Neural cell (in vitro differentiated cells): ENCODE measurements around the gene ZNF521.

ENCODE experiments used
- CTCF ChIP-seq: fragments of 450-650 bp; IDR thresholded peaks from 2 replicates; pipeline ENCODE4 v1.5.1; 2014; ENCODE audit warnings: antibody characterized with exemption, mild to moderate bottlenecking, moderate library complexity; ENCODE audit not compliant: poor library complexity, severe bottlenecking
- EP300 ChIP-seq: fragments of 450-650 bp; conservative IDR thresholded peaks from 2 replicates; pipeline ENCODE4 v1.6.1; 2014; ENCODE audit warnings: antibody characterized with exemption, mild to moderate bottlenecking, moderate library complexity; ENCODE audit not compliant: poor library complexity, severe bottlenecking
- EZH2 ChIP-seq: fragments of 200-600, 300-800 bp; shearing (Covaris generic), sonication (generic); IDR thresholded peaks from 2 replicates; pipeline ENCODE4 v1.6.1; 2014; ENCODE audit warnings: antibody characterized with exemption, low read length, borderline replicate concordance, mild to moderate bottlenecking; ENCODE audit not compliant: insufficient read depth, poor library complexity, severe bottlenecking
- MXI1 ChIP-seq: fragments of 450-650 bp; conservative IDR thresholded peaks from 2 replicates; pipeline ENCODE4 v1.6.1; 2014; ENCODE audit warnings: antibody characterized with exemption, mild to moderate bottlenecking; ENCODE audit not compliant: poor library complexity, severe bottlenecking
- POLR2AphosphoS5 ChIP-seq: IDR thresholded peaks from 2 replicates; pipeline ENCODE4 v1.6.1; 2012
- RAD21 ChIP-seq: fragments of 450-650 bp; conservative IDR thresholded peaks from 2 replicates; pipeline ENCODE4 v1.6.1; 2014; ENCODE audit warnings: antibody characterized with exemption, mild to moderate bottlenecking, moderate library complexity
- REST ChIP-seq: IDR thresholded peaks from 2 replicates; pipeline ENCODE4 v1.6.1; 2012; ENCODE audit warnings: borderline replicate concordance
- SMC3 ChIP-seq: fragments of 450-650 bp; conservative IDR thresholded peaks from 2 replicates; pipeline ENCODE4 v1.6.1; 2014; ENCODE audit warnings: antibody characterized with exemption, mild to moderate bottlenecking, moderate library complexity; ENCODE audit not compliant: poor library complexity
- TAF1 ChIP-seq: IDR thresholded peaks from 2 replicates; pipeline ENCODE4 v1.6.1; 2012; ENCODE audit warnings: low read depth

GRCh38 chr18:25332002-25332401 lies 20.0 kb downstream of the ZNF521 start:
- no peak for TF ChIP-seq CTCF
- TF ChIP-seq POLR2AphosphoS5 = no peak
- no peak for TF ChIP-seq RAD21
- TF ChIP-seq REST = no peak
- TF ChIP-seq SMC3 = no peak
- TF ChIP-seq TAF1 = no peak
- TF ChIP-seq EP300 = no peak
- TF ChIP-seq EZH2 = no peak
- no peak for TF ChIP-seq MXI1
